ENCODE data around the gene USP46.

DNA sequence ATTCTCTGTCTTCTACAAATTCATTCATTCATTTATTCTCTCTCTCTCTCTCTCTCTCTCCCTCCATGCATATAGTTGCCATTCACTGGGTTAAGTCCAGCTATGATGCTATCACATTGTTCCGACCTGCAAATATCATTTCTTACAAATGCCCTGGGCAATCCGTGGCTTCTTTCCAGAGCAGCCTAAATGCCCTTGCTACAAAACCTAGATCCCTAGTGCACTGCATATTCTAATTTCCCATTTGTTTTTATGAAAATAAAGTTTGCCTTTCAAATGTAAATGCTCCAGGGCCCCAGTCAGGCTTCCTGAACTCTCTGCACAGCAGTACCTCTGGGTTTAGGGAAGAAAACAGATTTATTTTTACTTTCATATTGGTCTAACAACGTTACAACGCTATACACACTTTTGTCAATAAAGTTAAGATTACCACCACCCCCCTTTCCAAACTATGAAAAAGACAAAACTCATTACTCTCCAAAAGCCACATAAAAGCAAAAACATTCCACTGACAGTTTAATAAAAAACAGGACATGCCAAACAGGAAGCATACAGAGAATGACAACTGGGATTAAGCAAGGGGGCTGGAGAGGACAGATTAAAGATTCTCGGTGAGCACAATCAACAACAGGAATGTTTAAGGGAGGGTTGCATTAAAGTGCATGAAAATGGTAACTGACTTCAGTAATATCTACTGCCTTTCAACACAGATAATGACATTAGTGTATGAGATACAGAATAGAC is 104.3 kb downstream of the USP46 start:
- TF ChIP-seq, protein P1, sequence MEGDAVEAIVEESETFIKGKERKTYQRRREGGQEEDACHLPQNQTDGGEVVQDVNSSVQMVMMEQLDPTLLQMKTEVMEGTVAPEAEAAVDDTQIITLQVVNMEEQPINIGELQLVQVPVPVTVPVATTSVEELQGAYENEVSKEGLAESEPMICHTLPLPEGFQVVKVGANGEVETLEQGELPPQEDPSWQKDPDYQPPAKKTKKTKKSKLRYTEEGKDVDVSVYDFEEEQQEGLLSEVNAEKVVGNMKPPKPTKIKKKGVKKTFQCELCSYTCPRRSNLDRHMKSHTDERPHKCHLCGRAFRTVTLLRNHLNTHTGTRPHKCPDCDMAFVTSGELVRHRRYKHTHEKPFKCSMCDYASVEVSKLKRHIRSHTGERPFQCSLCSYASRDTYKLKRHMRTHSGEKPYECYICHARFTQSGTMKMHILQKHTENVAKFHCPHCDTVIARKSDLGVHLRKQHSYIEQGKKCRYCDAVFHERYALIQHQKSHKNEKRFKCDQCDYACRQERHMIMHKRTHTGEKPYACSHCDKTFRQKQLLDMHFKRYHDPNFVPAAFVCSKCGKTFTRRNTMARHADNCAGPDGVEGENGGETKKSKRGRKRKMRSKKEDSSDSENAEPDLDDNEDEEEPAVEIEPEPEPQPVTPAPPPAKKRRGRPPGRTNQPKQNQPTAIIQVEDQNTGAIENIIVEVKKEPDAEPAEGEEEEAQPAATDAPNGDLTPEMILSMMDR (IDR thresholded peaks at IDR 0.05): no peak
- TF ChIP-seq POLR2A (IDR thresholded peaks at IDR 0.05): no peak
